CD4-positive, alpha-beta memory T cell (primary cell): ENCODE measurements around the gene PPP1R27. TPM values are rescaled to one million over a fixed set of nuclear protein-coding genes. Genes with fewer than 3 reads are reported as not detected.

Source experiments
- CTCF ChIA-PET: fragments of 350-600 bp; sonication (Branson Sonifier 250); formaldehyde crosslinking; loops from one replicate; lab custom pipeline; 2021; ENCODE audit warnings: inconsistent platforms; ENCODE audit not compliant: partially characterized antibody; lab: Charles Lee
- POLR2A ChIA-PET: fragments of 350-600 bp; sonication (Branson Sonifier 250); formaldehyde crosslinking; loops from one replicate; lab custom pipeline; 2021; ENCODE audit not compliant: partially characterized antibody; lab: Charles Lee
- DNase-seq, 5 donors: peaks; one replicate each; pipeline versions ENCODE4 v3.0.0 to v3.0.0-alpha.2; 2020 to 2022; ENCODE audit warnings: mixed read lengths in 1 of 5
- H3K27ac ChIP-seq: one replicate; pipeline ENCODE4 v1.7.0; 2013; ENCODE audit warnings: low read depth, low read length
- H3K27me3 ChIP-seq: 2 replicates; pipeline ENCODE4 v1.7.0; 2013; ENCODE audit warnings: mild to moderate bottlenecking, low read length, moderate library complexity; ENCODE audit not compliant: insufficient read depth
- H3K36me3 ChIP-seq: 2 replicates; pipeline ENCODE4 v1.7.0; 2013; ENCODE audit warnings: mild to moderate bottlenecking, low read length, moderate library complexity; ENCODE audit not compliant: insufficient read depth
- H3K4me1 ChIP-seq: 2 replicates; pipeline ENCODE4 v1.7.0; 2013; ENCODE audit warnings: mild to moderate bottlenecking, low read length, moderate library complexity; ENCODE audit not compliant: insufficient read depth
- H3K4me3 ChIP-seq, 2 donors: one replicate each; pipeline ENCODE4 v1.7.0; 2013; ENCODE audit warnings: low read length in 2 of 2, mild to moderate bottlenecking in 1 of 2
- H3K9me3 ChIP-seq, 2 donors: one replicate each; pipeline ENCODE4 v1.7.0; 2013; ENCODE audit warnings: low read length in 2 of 2, control low read depth in 1 of 2; ENCODE audit not compliant: control insufficient read depth in 1 of 2
- H3K27ac Mint-ChIP-seq, 7 donors: one replicate each; pipeline ENCODE4 v1.8.0; 2020 to 2021; ENCODE audit warnings: mixed read lengths in 7 of 7, mild to moderate bottlenecking in 6 of 7, inconsistent platforms in 3 of 7, moderate library complexity in 3 of 7
- H3K27me3 Mint-ChIP-seq, 2 donors: one replicate each; pipeline ENCODE4 v1.8.0; 2020 to 2021; ENCODE audit warnings: mixed read lengths in 2 of 2
- H3K36me3 Mint-ChIP-seq, 2 donors: one replicate each; pipeline ENCODE4 v1.8.0; 2020 to 2021; ENCODE audit warnings: mixed read lengths in 2 of 2, inconsistent platforms in 1 of 2, mild to moderate bottlenecking in 1 of 2
- H3K4me1 Mint-ChIP-seq, 4 donors: one replicate each; pipeline ENCODE4 v1.8.0; 2020 to 2021; ENCODE audit warnings: mixed read lengths in 4 of 4, mild to moderate bottlenecking in 1 of 4
- H3K4me3 Mint-ChIP-seq, 8 donors: one replicate each; pipeline ENCODE4 v1.8.0; 2020 to 2021; ENCODE audit warnings: mixed read lengths in 8 of 8, mild to moderate bottlenecking in 7 of 8, moderate library complexity in 6 of 8, inconsistent platforms in 3 of 8
- H3K9me3 Mint-ChIP-seq, 8 donors: one replicate each; pipeline ENCODE4 v1.8.0; 2020 to 2021; ENCODE audit warnings: mixed read lengths in 8 of 8, mild to moderate bottlenecking in 5 of 8, inconsistent platforms in 3 of 8, moderate library complexity in 1 of 8
- intact Hi-C: fragments of 100-400 bp; cut with micrococcal nuclease; formaldehyde crosslinking; loops from one replicate; pipeline ENCODE4 v1.15.1; 2023
- polyA plus RNA-seq, 2 donors: library from polyadenylated mRNA; unstranded; fragments of 300-500 nt; fragmentation: Illumina TruSeq; gene quantifications; one replicate each; pipeline ENCODE4 v1.2.3, GENCODE V29; 2021
- total RNA-seq, 2 experiments: library from RNA; stranded (reverse); gene quantifications; one replicate each; pipeline ENCODE4 v1.2.3, GENCODE V29; 2021

Gene PPP1R27
- total and polyA plus RNA-seq, 4 experiments from 2014 or later: 0.18 TPM; not detected in 3

GRCh38 chr17:81833160-81833920, 1.5 kb downstream of the PPP1R27 start, which contains the start of gene MCRIP1:
Gene MCRIP1 (minus strand): TSS chr17:81833291. CDS start chr17:81824506, 8,785 bp downstream.
- H3K36me3 ChIP-seq: no peaks in the 10 kb centered on the region
- no peaks in the 10 kb centered on the region for H3K9me3 Mint-ChIP-seq
- no peaks in the 10 kb centered on the region for H3K27me3 ChIP-seq
- peak within 1 kb of the TSS; percentile 89 to 97 (median 94) for H3K4me3 Mint-ChIP-seq
- ChIA-PET CTCF (interaction anchor here (1.0 to 1.2 kb wide), 2 partner anchors 36 to 120 kb away, joined by 3 to 5 read pairs; no protein-coding TSS in a partner anchor), POLR2A (interaction anchor here (0.9 to 1.7 kb wide), 19 partner anchors 15 to 314 kb away, joined by 3 to 18 read pairs (median 4); partner anchors contain the start of genes ARHGDIA, ARL16, ASPSCR1 and HGS)
- no peaks in the 10 kb centered on the region for H3K27me3 Mint-ChIP-seq
- peaks cover 0 to 10% of the 10 kb centered on the region in 2 donors for H3K36me3 Mint-ChIP-seq
- peak within 1 kb of the TSS; percentile 96 to 98 (median 97) for H3K27ac Mint-ChIP-seq
- H3K9me3 ChIP-seq: no peaks in the 10 kb centered on the region
- H3K4me1 ChIP-seq: peaks cover 23% of the 10 kb centered on the region
- DNase-seq: peak; percentile 91 to 93 (median 92)
- peak within 1 kb of the TSS; percentile 56 to 79 for H3K4me3 ChIP-seq
- intact Hi-C loops: loop anchor here (1.0 to 5.0 kb wide), 3 partner anchors 27 to 281 kb away; partner anchors contain the start of genes ARHGDIA, FAAP100 and P4HB
- H3K27ac ChIP-seq: peak within 1 kb of the TSS; percentile 90
- peaks cover 10 to 31% (median 21%) of the 10 kb centered on the region in 4 donors for H3K4me1 Mint-ChIP-seq

GRCh38 chr17:81832608-81833159, 2.2 kb downstream of the PPP1R27 start:
- intact Hi-C loops: loop anchor here (1.0 to 5.0 kb wide), 3 partner anchors 28 to 280 kb away; partner anchors contain the start of genes ARHGDIA, FAAP100 and P4HB
- Mint-ChIP-seq H3K4me3 (peak overlapping the region; percentile 89 to 97 (median 94)), H3K4me1 (peaks cover 11 to 35% (median 21%) of the 10 kb centered on the region in 4 donors), H3K9me3 (no peaks in the 10 kb centered on the region), H3K36me3 (peaks cover 0 to 10% of the 10 kb centered on the region in 2 donors), H3K27me3 (no peaks in the 10 kb centered on the region), H3K27ac (peak overlapping the region; percentile 96 to 98 (median 97))
- H3K9me3 ChIP-seq: no peaks in the 10 kb centered on the region
- peak overlapping the region; percentile 50 to 56 for H3K4me3 ChIP-seq
- peak; percentile 24 to 54 (median 41) for DNase-seq
- H3K27ac ChIP-seq: peak overlapping the region; percentile 67
- POLR2A ChIA-PET: interaction anchor here (0.6 to 1.7 kb wide), 15 partner anchors 15 to 314 kb away, joined by 3 to 18 read pairs (median 4); partner anchors contain the start of genes ARHGDIA, ASPSCR1, CENPX and MRPL12
- CTCF ChIA-PET: no interaction called here
- H3K4me1 ChIP-seq: peaks cover 23% of the 10 kb centered on the region
- H3K36me3 ChIP-seq: no peaks in the 10 kb centered on the region
- H3K27me3 ChIP-seq: no peaks in the 10 kb centered on the region

- Mint-ChIP-seq H3K27me3 (no peaks in the 10 kb centered on the region), H3K4me1 (peaks cover 11 to 35% (median 20%) of the 10 kb centered on the region in 4 donors), H3K36me3 (peaks cover 0 to 10% of the 10 kb centered on the region in 2 donors), H3K27ac (peak overlapping the region; percentile 96 to 98 (median 97)), H3K9me3 (no peaks in the 10 kb centered on the region), H3K4me3 (peak overlapping the region; percentile 89 to 97 (median 94))
- H3K27ac ChIP-seq: peak overlapping the region; percentile 67
- H3K27me3 ChIP-seq: no peaks in the 10 kb centered on the region
- no peaks in the 10 kb centered on the region for H3K36me3 ChIP-seq
- no peaks in the 10 kb centered on the region for H3K9me3 ChIP-seq
- DNase-seq: peak; percentile 54 to 80 (median 57)
- intact Hi-C loops: loop anchor here (2.0 to 5.0 kb wide), 2 partner anchors 40 to 279 kb away; partner anchors contain the start of genes ARHGDIA and FAAP100
- H3K4me3 ChIP-seq: peak overlapping the region; percentile 50 to 56
- H3K4me1 ChIP-seq: peaks cover 23% of the 10 kb centered on the region
- POLR2A ChIA-PET: interaction anchor here (0.6 to 1.7 kb wide), 7 partner anchors 20 to 274 kb away, joined by 3 to 10 read pairs (median 3); partner anchors contain the start of genes ASPSCR1, CENPX and P4HB
- CTCF ChIA-PET: no interaction called here
Observed at GRCh38 chr17:81831957-81832607, 2.8 kb downstream of the PPP1R27 start.

- peaks cover 23% of the 10 kb centered on the region for H3K4me1 ChIP-seq
- H3K27me3 ChIP-seq: no peaks in the 10 kb centered on the region
- DNase-seq: no peak
- Mint-ChIP-seq H3K9me3 (no peaks in the 10 kb centered on the region), H3K27me3 (no peaks in the 10 kb centered on the region), H3K36me3 (peaks cover 0 to 10% of the 10 kb centered on the region in 2 donors), H3K27ac (peak overlapping the region; percentile 96 to 98 (median 97)), H3K4me1 (peaks cover 11 to 35% (median 20%) of the 10 kb centered on the region in 4 donors), H3K4me3 (peak overlapping the region; percentile 89 to 97 (median 94))
- peak overlapping the region; percentile 67 for H3K27ac ChIP-seq
- no peaks in the 10 kb centered on the region for H3K9me3 ChIP-seq
- POLR2A ChIA-PET: interaction anchor here (0.6 to 0.7 kb wide), 2 partner anchors 38 to 137 kb away, joined by 3 read pairs; no protein-coding TSS in a partner anchor
- peak overlapping the region in 1 of 2 donors; percentile 50 for H3K4me3 ChIP-seq
- CTCF ChIA-PET: no interaction called here
- intact Hi-C loops: loop anchor here (5.0 kb wide), 1 partner anchor 41 kb away; the partner anchor contains the start of gene ARHGDIA
- H3K36me3 ChIP-seq: no peaks in the 10 kb centered on the region
Observed at GRCh38 chr17:81831563-81831956, 3.3 kb downstream of the PPP1R27 start.

GRCh38 chr17:81829858-81830257, 5.0 kb downstream of the PPP1R27 start:
- DNase-seq: no peak
- Histone ChIP-seq H3K27ac (no peak overlapping the region), H3K4me3 (no peak overlapping the region), H3K9me3 (no peaks in the 10 kb centered on the region), H3K36me3 (no peaks in the 10 kb centered on the region), H3K4me1 (peaks cover 23% of the 10 kb centered on the region), H3K27me3 (no peaks in the 10 kb centered on the region)
- POLR2A ChIA-PET: no interaction called here
- Mint-ChIP-seq H3K27ac (peak overlapping the region in 3 of 7 donors; percentile 29 to 96 (median 47)), H3K4me1 (peaks cover 15 to 40% (median 24%) of the 10 kb centered on the region in 4 donors), H3K9me3 (no peaks in the 10 kb centered on the region), H3K27me3 (no peaks in the 10 kb centered on the region), H3K4me3 (no peak overlapping the region), H3K36me3 (peaks cover 5 to 10% of the 10 kb centered on the region in 2 donors)
- CTCF ChIA-PET: no interaction called here
- intact Hi-C loops: loop anchor here (5.0 kb wide), 1 partner anchor 42 kb away; the partner anchor contains the start of gene ARHGDIA

- POLR2A ChIA-PET: no interaction called here
- H3K4me3 Mint-ChIP-seq: peak overlapping the region in 1 of 8 donors; percentile 30
- H3K27me3 ChIP-seq: no peaks in the 10 kb centered on the region
- intact Hi-C loops: no loop called here
- H3K9me3 Mint-ChIP-seq: no peaks in the 10 kb centered on the region
- H3K27ac ChIP-seq: no peak overlapping the region
- H3K27me3 Mint-ChIP-seq: no peaks in the 10 kb centered on the region
- CTCF ChIA-PET: no interaction called here
- no peaks in the 10 kb centered on the region for H3K36me3 ChIP-seq
- H3K36me3 Mint-ChIP-seq: peaks cover 5 to 12% of the 10 kb centered on the region in 2 donors
- H3K27ac Mint-ChIP-seq: peak overlapping the region in 4 of 7 donors; percentile 22 to 64 (median 51)
- no peaks in the 10 kb centered on the region for H3K9me3 ChIP-seq
- H3K4me3 ChIP-seq: no peak overlapping the region
- peaks cover 15 to 36% (median 21%) of the 10 kb centered on the region in 4 donors for H3K4me1 Mint-ChIP-seq
- no peak for DNase-seq
- H3K4me1 ChIP-seq: peaks cover 19% of the 10 kb centered on the region
Observed at GRCh38 chr17:81828656-81829055, 6.2 kb downstream of the PPP1R27 start.
